ENCODE results near the gene MYH13.

Gene MYH13

GRCh38 chr17:10268005-10268404, 104.8 kb downstream of the MYH13 start:
- in situ Hi-C loops (cut with MboI; ENCODE audit: low sequenced_read_pairs, unreplicated experiment): no loop called here
- no peak for TF ChIP-seq CTCF (IDR thresholded peaks at IDR 0.05; ENCODE audit: borderline replicate concordance, control extremely low read depth, extremely low read depth, insufficient read depth, missing control alignments)
- DNase-seq (ENCODE audit: low spot score): no peak

GRCh38 chr17:10266296-10266876, 106.4 kb downstream of the MYH13 start:
- DNase-seq (ENCODE audit: low spot score): no peak
- in situ Hi-C loops (cut with MboI; ENCODE audit: low sequenced_read_pairs, unreplicated experiment): no loop called here
- TF ChIP-seq CTCF (IDR thresholded peaks at IDR 0.05; ENCODE audit: borderline replicate concordance, control extremely low read depth, extremely low read depth, insufficient read depth, missing control alignments): no peak

- in situ Hi-C loops (cut with MboI; ENCODE audit: low sequenced_read_pairs, unreplicated experiment): no loop called here
- no peak for TF ChIP-seq CTCF (IDR thresholded peaks at IDR 0.05; ENCODE audit: borderline replicate concordance, control extremely low read depth, extremely low read depth, insufficient read depth, missing control alignments)
- peak; percentile 32 for DNase-seq (ENCODE audit: low spot score)
These were observed 107.6 kb downstream of the MYH13 start for GRCh38 chr17:10265100-10265810.

- no peak for TF ChIP-seq CTCF (IDR thresholded peaks at IDR 0.05; ENCODE audit: borderline replicate concordance, control extremely low read depth, extremely low read depth, insufficient read depth, missing control alignments)
- in situ Hi-C loops (cut with MboI; ENCODE audit: low sequenced_read_pairs, unreplicated experiment): no loop called here
- no peak for DNase-seq (ENCODE audit: low spot score)
These were observed 108.8 kb downstream of the MYH13 start for GRCh38 chr17:10264051-10264450.

- TF ChIP-seq CTCF (IDR thresholded peaks at IDR 0.05; ENCODE audit: borderline replicate concordance, control extremely low read depth, extremely low read depth, insufficient read depth, missing control alignments): no peak
- no peak for DNase-seq (ENCODE audit: low spot score)
- in situ Hi-C loops (cut with MboI; ENCODE audit: low sequenced_read_pairs, unreplicated experiment): no loop called here
These were observed 110.4 kb downstream of the MYH13 start for GRCh38 chr17:10262451-10262850.

GRCh38 chr17:10261098-10261497, 111.7 kb downstream of the MYH13 start:
- in situ Hi-C loops (cut with MboI; ENCODE audit: low sequenced_read_pairs, unreplicated experiment): no loop called here
- no peak for DNase-seq (ENCODE audit: low spot score)
- no peak for TF ChIP-seq CTCF (IDR thresholded peaks at IDR 0.05; ENCODE audit: borderline replicate concordance, control extremely low read depth, extremely low read depth, insufficient read depth, missing control alignments)

All from GM13976 (cell line).